Left forelimb (tissue), 1 donor: ENCODE data around the gene FASTKD3.

Experiments used
- DNase-seq: peaks from one replicate; pipeline ENCODE4 v3.0.0-alpha.2; 2018; ENCODE audit warnings: low spot score

Gene FASTKD3

GRCh38 chr5:7881091-7881490 lies 12.3 kb upstream of the FASTKD3 start:
- no peak for DNase-seq

GRCh38 chr5:7878381-7878873 lies 9.6 kb upstream of the FASTKD3 start:
- DNase-seq, result no peak

- DNase-seq, result no peak
Observed at GRCh38 chr5:7877851-7878250, 9.0 kb upstream of the FASTKD3 start.

GRCh38 chr5:7876867-7877266 lies 8.0 kb upstream of the FASTKD3 start:
- no peak for DNase-seq

GRCh38 chr5:7875151-7875550 lies 6.3 kb upstream of the FASTKD3 start:
- DNase-seq, result no peak

GRCh38 chr5:7874639-7875038 lies 5.8 kb upstream of the FASTKD3 start:
- no peak for DNase-seq

GRCh38 chr5:7873216-7873615 lies 4.4 kb upstream of the FASTKD3 start:
- DNase-seq, result no peak

GRCh38 chr5:7872517-7873130 lies 3.8 kb upstream of the FASTKD3 start:
- DNase-seq, result no peak

GRCh38 chr5:7871653-7872052 lies 2.8 kb upstream of the FASTKD3 start:
- no peak for DNase-seq

GRCh38 chr5:7869474-7870136 lies 774 bp upstream of the FASTKD3 start:
- DNase-seq, result no peak

GRCh38 chr5:7868427-7868772 lies 431 bp downstream of the FASTKD3 start:
- DNase-seq, result no peak

GRCh38 chr5:7867260-7867659 lies 1.6 kb downstream of the FASTKD3 start:
- no peak for DNase-seq

- DNase-seq, result no peak
Observed at GRCh38 chr5:7866196-7866595, 2.6 kb downstream of the FASTKD3 start.

GRCh38 chr5:7857926-7858632 lies 10.8 kb downstream of the FASTKD3 start:
- no peak for DNase-seq

- no peak for DNase-seq
Observed at GRCh38 chr5:7857361-7857760, 11.5 kb downstream of the FASTKD3 start.

GRCh38 chr5:7856855-7857254 lies 12.0 kb downstream of the FASTKD3 start:
- DNase-seq, result no peak

GRCh38 chr5:7855611-7856010 lies 13.2 kb downstream of the FASTKD3 start:
- DNase-seq, result no peak

- no peak for DNase-seq
Observed at GRCh38 chr5:7852988-7853387, 15.8 kb downstream of the FASTKD3 start.

GRCh38 chr5:7852542-7852941 lies 16.3 kb downstream of the FASTKD3 start:
- no peak for DNase-seq

GRCh38 chr5:7851617-7852289 lies 17.1 kb downstream of the FASTKD3 start:
- no peak for DNase-seq

GRCh38 chr5:7851240-7851592 lies 17.6 kb downstream of the FASTKD3 start:
- DNase-seq, result no peak

GRCh38 chr5:7850395-7851239 lies 18.2 kb downstream of the FASTKD3 start, which contains the start of gene CFAP90:
Gene CFAP90, minus strand, starts transcription at chr5:7851133. Its CDS starts 112 bp downstream, at chr5:7851021.
- peak; percentile 77 for DNase-seq
